Ramos (cell line): ENCODE measurements around the gene RERE.

Experiments used
- in situ Hi-C: fragments of 300-500 bp; cut with MboI; formaldehyde crosslinking; loops from one replicate; pipeline ENCODE4 v1.14.3; 2022; ENCODE audit warnings: low sequenced_read_pairs; ENCODE audit not compliant: unreplicated experiment

The RERE gene

GRCh38 chr1:8661185-8662110 is 156.0 kb downstream of the RERE start:
- in situ Hi-C loops, result no loop called here

GRCh38 chr1:8660411-8660828 is 157.0 kb downstream of the RERE start:
- in situ Hi-C loops, result no loop called here

DNA sequence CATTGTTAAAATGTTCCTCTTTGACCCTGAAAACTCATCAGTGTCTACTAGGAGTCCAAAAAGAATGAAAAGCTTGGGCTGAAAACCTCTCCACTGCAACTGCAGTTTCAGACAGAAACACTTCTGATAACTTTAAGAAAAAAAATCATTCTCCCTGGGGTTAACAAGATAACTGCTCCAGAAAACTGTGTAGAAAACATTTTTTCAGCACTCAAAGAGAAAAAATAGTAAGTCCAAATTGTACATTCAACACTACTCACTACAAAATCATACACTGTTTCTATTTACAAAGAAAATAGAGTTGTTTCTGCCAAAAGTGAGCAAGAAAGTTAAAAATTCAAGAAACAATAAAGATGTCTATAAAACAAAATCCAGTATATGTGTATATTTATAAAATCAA is 157.8 kb downstream of the RERE start:
- in situ Hi-C loops, result no loop called here

DNA sequence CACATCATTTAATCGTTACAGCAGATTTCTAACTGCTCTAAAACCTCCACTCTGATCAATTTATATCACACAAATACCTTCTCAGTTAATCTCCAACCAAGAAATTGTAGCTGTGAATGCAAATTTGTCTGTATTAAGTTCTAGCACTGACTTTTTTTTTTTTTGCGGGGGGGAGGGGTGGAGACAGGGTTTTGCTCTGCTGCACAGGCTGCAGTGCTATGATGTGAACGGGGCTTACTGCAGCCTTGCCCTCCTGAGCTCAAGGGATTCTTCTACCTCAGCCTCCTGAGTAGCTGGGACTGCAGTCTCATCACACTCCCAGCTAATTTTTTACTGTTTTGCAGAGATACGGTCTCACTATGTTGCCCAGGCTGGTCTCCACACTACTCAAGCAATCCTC is 163.6 kb downstream of the RERE start:
- in situ Hi-C loops, result no loop called here

DNA sequence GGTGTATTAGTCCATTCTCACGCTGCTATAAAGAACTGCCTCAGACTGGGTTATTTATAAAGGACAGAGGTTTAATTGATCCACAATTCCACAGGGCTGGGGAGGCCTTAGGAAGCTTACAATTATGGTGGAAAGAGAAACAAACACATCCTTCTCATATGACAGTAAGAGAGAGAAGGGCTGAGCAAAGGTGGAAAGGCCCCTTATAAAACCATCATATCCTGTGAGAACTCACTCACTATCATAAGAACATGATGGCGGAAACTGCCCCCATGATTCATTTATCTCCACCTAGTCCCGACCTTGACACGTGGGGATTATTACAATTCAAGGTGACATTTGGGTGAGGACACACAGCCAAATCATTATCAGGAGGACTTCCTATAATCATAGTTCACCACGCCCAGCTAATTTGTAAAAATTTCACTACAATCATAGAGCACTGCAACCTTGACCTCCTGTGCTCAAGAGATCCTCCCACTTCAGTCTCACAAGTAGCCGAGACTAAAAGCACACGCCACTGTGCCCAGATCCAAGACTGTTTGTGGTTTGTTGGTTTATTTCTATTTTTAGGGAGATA is 164.9 kb downstream of the RERE start:
- in situ Hi-C loops, result no loop called here

DNA sequence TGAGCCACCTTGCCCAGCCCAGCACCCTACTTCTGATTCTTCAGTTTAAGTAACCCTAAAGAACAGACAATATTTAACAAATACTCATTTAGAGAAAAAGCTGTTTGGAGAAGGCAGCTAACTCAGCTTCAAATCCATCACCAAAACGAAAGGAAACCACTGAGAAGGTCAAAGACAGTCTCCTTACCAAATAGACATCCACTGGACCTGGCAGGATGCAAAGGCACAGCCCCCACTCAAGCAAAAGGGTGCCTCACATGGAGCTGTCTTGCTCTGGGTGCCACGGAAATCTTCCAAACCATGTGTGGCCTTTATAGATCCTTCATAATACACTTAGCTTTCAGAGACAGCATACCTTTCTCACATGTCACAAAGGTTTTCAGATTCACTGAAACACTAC is 165.5 kb downstream of the RERE start:
- in situ Hi-C loops, result no loop called here

- in situ Hi-C loops, result no loop called here
Observed at GRCh38 chr1:8651236-8651890, 166.1 kb downstream of the RERE start.

GRCh38 chr1:8649875-8650274 is 167.6 kb downstream of the RERE start:
- in situ Hi-C loops, result no loop called here

DNA sequence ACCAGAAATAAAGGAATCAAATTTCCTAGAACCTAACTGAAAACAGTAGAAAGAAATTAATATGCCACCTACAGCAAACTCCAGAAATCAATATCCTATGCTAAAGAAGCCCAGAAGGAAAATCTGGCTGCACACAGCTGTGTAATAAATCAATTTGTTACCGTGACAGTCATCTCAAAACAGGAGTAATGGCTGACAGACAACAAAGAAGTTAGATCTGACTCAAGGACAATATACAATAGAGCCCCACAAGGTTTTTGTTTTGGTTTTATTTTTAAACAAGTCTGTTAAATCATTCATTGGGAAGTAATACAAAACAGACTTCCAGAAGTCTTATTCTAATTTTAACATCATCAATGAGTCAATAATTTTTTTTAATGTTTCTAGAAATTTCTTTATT is 168.4 kb downstream of the RERE start:
- in situ Hi-C loops, result no loop called here

DNA sequence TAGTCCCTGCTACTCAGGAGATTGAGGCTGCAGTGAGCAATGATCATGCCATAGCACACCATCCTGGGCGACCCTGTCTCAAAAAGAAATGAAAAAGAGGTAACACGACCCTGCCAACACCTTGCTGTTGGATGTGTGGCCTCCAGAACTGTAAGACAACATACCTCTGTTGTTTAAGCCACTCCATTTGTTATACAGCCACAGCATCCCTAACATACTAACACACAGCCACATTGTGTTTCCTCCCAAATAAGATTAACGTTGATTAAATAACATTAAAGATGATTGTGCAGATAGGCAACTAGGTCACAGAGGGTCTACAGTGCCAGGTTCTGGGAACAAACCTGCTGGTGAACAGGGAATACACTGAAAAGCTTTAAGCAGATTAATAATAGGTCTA is 170.4 kb downstream of the RERE start:
- in situ Hi-C loops, result no loop called here

GRCh38 chr1:8646189-8646588 is 171.3 kb downstream of the RERE start:
- in situ Hi-C loops, result no loop called here

DNA sequence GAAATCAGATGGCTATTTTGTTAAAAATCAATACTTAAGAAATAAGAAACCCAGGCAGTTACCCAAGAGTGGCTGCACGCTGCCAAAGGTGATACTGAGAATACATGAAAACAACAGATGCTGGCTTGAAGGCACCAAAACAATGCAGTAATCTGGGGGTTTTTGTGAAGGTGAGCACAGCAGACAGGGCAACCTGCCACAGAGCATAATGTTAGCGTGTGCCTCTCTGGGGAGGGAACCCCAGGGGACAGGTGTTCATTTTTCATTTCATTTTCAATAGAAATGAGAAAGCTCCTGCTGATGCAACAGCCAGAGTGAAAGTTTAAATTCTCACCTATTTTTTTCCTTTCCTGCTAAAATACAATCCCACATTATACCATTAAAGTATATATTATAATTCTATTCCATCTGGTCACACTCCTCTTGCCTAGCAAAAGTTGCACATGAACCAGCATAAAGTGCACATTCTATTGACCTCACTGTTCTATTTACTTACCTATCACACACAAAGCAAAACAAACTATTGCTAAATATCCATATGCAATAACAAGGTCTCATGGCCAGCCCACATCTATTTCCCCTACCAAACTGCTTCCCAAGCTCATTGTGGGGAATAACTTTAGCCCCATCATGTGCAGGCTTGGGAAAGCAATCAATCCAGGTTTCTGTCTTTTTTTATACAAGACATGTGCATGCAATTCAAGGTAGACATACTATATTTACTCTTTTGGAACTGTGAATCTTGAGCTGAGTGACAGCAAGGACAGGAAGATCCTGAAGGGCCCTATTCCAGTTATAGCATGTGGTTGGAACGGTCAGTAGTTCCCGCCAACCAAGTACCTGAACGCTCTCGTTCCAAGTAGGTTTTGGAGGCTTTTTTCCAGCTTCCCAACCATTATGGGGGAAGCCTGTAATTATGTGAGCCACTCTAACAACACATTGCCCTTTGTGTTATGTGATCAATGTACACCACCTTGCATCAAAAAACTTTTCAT is 173.6 kb downstream of the RERE start:
- in situ Hi-C loops, result no loop called here

DNA sequence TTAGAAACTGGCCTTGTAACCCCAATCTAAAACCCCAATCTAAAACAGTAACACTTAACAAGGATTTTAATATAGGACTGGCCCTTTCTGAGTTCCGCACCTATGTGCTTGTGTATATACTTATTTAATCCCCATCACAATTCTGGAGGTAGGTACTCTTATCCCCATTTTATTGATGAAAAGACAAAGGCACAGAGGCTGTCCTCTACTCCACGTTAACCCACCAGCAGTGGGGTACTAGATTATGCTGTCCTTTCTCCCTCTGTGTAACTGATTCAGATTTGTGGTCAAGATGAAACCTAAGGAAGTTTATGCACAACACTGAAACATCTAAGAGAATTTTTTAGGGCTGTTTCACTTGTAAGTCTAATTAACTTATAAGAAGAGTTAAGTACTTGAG is 175.3 kb downstream of the RERE start:
- in situ Hi-C loops, result no loop called here

GRCh38 chr1:8641377-8641997 is 176.0 kb downstream of the RERE start:
- in situ Hi-C loops, result no loop called here

DNA sequence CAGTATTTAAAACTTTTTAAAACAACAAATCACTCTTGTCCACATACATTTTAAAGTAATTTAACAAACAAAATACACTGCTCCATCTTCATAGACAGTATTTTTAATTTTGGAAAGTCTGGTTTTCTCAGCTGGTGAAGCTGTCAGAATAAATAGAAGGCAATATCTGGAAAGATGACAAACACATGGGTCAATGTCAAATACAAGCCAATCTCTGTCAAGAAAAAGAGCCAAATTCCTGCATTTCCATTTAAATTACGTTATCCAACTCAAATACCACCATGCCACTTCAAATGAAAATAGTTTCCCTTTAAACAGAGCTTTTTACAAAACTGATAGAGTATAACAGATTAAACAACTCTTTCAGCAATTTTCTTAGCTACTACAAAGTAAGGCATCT is 176.5 kb downstream of the RERE start:
- in situ Hi-C loops, result no loop called here

GRCh38 chr1:8639148-8639547 is 178.3 kb downstream of the RERE start:
- in situ Hi-C loops, result no loop called here

GRCh38 chr1:8633741-8634501 is 183.5 kb downstream of the RERE start:
- in situ Hi-C loops, result no loop called here

DNA sequence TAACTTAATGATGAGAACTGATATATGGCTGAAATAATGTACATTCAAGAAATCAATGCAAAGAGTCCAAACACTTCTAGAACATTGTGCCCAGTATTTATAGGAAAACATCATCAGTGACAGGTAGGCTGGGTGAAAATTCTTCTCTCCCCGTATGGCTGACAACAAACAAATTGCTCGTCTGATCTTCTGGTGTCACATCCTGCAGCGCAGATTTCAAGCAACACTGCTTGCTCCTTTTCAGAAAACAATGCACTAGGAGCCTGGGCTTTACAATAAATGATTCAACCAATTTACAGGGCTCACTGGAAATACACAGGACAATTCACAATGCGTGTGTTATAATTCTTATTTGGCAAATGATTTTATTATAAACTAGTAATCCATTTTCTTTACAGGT is 185.3 kb downstream of the RERE start:
- in situ Hi-C loops, result no loop called here

DNA sequence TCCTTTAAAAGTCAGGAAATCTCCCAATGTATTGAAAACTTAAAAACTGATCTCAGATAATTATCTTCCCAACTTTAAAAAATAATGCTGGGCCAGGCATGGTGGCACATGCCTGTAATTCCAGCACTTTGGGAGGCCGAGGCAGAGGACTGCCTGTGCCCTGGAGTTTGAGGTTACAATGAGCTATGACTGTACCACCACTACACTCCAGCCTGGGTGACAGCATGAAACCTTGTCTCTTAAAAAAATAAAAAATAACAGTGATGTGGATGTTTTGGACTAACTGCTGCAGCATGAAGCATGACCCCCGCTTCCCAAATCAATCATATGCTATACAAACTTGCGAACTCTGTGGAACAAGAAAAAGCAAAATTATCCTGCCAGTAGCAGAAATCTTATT is 186.3 kb downstream of the RERE start:
- in situ Hi-C loops, result no loop called here
